Ishikawa (cell line): ENCODE results near the gene CFAP90.

Experiments
- CEBPB ChIP-seq: IDR thresholded peaks from 2 replicates; pipeline ENCODE4 v1.6.1; 2012
- CREB1 ChIP-seq: IDR thresholded peaks from 2 replicates; pipeline ENCODE4 v1.6.1; 2012; ENCODE audit warnings: low read depth
- EGR1 ChIP-seq: IDR thresholded peaks from 2 replicates; pipeline ENCODE4 v1.6.1; 2012
- EP300 ChIP-seq: IDR thresholded peaks from 2 replicates; pipeline ENCODE4 v1.6.1; 2012; ENCODE audit warnings: borderline replicate concordance
- FOXM1 ChIP-seq: IDR thresholded peaks from 2 replicates; pipeline ENCODE4 v1.6.1; 2012; ENCODE audit warnings: low read depth, borderline replicate concordance
- NFIC ChIP-seq: IDR thresholded peaks from 2 replicates; pipeline ENCODE4 v1.6.1; 2012
- RAD21 ChIP-seq: IDR thresholded peaks from 2 replicates; pipeline ENCODE4 v1.6.1; 2012; ENCODE audit warnings: low read depth
- TAF1 ChIP-seq: IDR thresholded peaks from 2 replicates; pipeline ENCODE4 v1.6.1; 2012; ENCODE audit warnings: low read depth, mild to moderate bottlenecking
- TCF12 ChIP-seq: IDR thresholded peaks from 2 replicates; pipeline ENCODE4 v1.6.1; 2012; ENCODE audit warnings: low read depth
- TEAD4 ChIP-seq: IDR thresholded peaks from 2 replicates; pipeline ENCODE4 v1.6.1; 2012
- YY1 ChIP-seq: IDR thresholded peaks from 2 replicates; pipeline ENCODE4 v1.6.1; 2012; ENCODE audit warnings: low read depth
- ZBTB7A ChIP-seq: IDR thresholded peaks from 2 replicates; pipeline ENCODE4 v1.6.1; 2012; ENCODE audit warnings: low read depth
- TF ChIP-seq, protein P1 (sequence below): IDR thresholded peaks from 2 replicates; pipeline ENCODE4 v1.6.1; 2012
- TF ChIP-seq, protein P2 (sequence below): IDR thresholded peaks from 2 replicates; pipeline ENCODE4 v1.6.1; 2012; ENCODE audit warnings: low read depth, mild to moderate bottlenecking
- TF ChIP-seq, protein P3 (sequence below): IDR thresholded peaks from 2 replicates; pipeline ENCODE4 v1.6.1; 2012

CFAP90 gene

DNA sequence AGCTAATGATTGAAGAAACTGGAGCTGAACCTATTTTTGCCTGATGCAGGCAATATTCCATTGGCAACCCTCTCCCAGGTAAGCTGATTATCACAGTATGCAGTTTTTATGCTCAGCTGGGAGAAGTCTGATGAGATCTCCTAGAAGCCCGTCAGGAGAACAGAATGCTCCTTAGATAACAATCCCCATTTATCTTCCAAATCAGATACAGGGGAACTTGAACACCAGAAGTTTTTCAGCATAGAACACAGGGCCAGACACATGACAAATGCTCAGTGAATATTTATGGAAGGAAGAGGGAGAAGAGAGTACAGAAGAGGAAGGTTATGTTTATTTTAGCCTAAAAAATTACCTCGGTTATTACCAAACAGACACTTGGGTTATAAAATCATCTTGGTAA lies 37.9 kb downstream of the CFAP90 start:
- TF ChIP-seq ZBTB7A = no peak
- TF ChIP-seq, protein P1, sequence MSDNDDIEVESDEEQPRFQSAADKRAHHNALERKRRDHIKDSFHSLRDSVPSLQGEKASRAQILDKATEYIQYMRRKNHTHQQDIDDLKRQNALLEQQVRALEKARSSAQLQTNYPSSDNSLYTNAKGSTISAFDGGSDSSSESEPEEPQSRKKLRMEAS = no peak
- TF ChIP-seq, protein P2, sequence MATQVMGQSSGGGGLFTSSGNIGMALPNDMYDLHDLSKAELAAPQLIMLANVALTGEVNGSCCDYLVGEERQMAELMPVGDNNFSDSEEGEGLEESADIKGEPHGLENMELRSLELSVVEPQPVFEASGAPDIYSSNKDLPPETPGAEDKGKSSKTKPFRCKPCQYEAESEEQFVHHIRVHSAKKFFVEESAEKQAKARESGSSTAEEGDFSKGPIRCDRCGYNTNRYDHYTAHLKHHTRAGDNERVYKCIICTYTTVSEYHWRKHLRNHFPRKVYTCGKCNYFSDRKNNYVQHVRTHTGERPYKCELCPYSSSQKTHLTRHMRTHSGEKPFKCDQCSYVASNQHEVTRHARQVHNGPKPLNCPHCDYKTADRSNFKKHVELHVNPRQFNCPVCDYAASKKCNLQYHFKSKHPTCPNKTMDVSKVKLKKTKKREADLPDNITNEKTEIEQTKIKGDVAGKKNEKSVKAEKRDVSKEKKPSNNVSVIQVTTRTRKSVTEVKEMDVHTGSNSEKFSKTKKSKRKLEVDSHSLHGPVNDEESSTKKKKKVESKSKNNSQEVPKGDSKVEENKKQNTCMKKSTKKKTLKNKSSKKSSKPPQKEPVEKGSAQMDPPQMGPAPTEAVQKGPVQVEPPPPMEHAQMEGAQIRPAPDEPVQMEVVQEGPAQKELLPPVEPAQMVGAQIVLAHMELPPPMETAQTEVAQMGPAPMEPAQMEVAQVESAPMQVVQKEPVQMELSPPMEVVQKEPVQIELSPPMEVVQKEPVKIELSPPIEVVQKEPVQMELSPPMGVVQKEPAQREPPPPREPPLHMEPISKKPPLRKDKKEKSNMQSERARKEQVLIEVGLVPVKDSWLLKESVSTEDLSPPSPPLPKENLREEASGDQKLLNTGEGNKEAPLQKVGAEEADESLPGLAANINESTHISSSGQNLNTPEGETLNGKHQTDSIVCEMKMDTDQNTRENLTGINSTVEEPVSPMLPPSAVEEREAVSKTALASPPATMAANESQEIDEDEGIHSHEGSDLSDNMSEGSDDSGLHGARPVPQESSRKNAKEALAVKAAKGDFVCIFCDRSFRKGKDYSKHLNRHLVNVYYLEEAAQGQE = no peak
- no peak for TF ChIP-seq EGR1
- TF ChIP-seq CEBPB = no peak
- TF ChIP-seq NFIC = no peak
- TF ChIP-seq TCF12 = no peak
- TF ChIP-seq YY1 = no peak
- TF ChIP-seq CREB1 = no peak
- TF ChIP-seq FOXM1 = no peak
- no peak for TF ChIP-seq EP300
- no peak for TF ChIP-seq RAD21
- TF ChIP-seq TAF1 = no peak

DNA sequence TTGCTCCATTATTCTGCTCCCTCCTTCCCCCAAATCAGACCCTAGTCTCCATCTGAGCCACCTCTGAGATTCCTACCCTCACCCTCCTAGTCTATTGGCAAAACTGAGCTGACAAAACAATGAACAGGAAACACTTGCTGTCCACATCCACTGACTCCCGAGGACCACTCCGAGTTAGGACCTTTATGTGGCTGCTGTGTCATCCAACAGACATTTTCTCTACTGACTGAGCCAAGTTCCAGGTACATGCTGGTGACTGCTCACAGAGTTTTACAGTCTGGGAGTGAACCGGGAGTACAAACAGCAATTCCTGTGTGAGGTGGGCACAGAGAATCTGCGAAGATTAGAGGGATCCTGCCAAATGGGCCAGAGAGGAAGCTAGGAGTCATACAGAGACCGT lies 39.2 kb downstream of the CFAP90 start:
- TF ChIP-seq EGR1 = no peak
- TF ChIP-seq EP300 = no peak
- TF ChIP-seq TAF1 = no peak
- no peak for TF ChIP-seq FOXM1

DNA sequence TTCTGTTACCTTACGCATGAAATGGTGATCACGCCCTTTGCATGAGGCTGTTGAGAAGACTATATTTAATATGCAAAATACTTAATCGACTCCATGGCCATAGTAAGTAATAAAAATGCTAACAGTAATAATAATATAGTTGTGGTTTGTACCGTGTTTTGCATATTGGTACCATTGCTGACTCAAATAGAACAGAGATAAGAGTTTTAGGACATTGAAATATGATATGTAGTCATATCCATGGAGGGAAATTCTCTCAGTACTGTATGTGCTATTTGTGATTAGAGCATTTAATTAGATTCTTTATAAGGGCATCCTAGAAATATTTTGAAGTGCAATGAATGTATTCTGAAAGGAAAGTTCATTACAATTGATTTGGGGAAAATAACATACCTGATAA lies 41.9 kb downstream of the CFAP90 start:
- no peak for TF ChIP-seq EP300
- TF ChIP-seq, protein P2 = no peak

DNA sequence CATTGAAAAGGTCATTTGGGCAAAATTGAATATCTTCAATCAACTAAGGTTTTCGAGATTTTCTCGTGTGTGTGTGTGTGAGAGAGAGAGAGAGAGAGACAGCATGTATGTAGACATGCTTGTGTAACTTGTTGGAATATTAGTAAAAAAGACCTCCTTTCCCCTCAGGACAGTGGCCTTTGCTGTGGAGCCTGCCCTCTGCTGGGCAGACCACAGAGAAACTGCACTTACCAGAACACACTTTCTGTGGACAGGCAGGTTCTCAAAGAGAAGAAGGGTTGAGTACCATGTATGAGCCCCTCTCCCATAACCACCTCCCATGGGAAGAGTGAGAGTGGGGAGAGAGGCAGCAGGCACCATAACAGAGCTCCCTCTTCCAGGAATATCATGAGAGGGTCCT lies 45.6 kb downstream of the CFAP90 start:
- TF ChIP-seq RAD21 (0 out of 2 replicates have a peak, but pooled peaks have one; percentile 5), CREB1 (no peak)

DNA sequence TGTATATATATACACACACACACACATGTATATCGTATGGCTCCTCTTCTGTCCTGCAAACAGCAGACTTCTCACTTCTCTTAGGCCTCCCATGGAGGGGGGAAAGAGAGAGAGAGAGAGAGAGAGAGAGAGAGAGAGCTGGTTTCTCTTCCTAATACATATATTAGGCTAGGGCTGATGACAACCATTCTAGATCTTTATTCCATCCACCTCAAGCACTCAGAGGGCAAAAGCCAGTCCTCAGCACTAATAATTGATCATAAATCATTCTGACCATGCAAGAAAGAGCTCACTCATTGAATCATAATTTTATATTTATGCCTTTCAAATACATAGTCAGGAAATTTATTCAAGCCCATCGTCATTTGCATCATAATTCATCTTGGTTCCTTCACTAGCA lies 47.0 kb downstream of the CFAP90 start:
- TF ChIP-seq NFIC (no peak), EGR1 (no peak), FOXM1 (no peak), TCF12 (no peak), YY1 (no peak), EP300 (no peak), ZBTB7A (no peak), CREB1 (no peak), CEBPB (no peak), TEAD4 (no peak), RAD21 (no peak), TAF1 (no peak)
- TF ChIP-seq, protein P1 = no peak
- TF ChIP-seq, protein P2 = no peak
- TF ChIP-seq, protein P3, sequence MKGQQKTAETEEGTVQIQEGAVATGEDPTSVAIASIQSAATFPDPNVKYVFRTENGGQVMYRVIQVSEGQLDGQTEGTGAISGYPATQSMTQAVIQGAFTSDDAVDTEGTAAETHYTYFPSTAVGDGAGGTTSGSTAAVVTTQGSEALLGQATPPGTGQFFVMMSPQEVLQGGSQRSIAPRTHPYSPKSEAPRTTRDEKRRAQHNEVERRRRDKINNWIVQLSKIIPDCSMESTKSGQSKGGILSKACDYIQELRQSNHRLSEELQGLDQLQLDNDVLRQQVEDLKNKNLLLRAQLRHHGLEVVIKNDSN = no peak

DNA sequence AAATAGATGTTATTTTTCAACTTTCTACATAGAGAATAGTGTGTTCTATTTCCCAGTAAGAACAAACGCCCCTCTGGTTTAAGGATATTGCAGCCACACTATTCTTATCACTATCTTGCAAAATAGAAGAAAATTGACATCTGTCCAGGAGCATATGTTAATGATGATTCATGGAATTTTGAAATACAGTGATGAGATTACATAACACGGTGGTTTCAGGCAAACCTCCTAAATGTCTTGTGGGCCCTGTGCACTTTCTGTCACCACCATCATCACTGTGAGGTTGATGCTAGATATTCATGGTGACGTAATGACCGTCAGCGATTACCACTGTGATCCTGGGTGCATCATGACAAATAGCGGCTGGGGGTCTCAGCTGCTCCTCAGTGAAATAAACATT lies 48.1 kb downstream of the CFAP90 start:
- TF ChIP-seq CREB1 = no peak
- TF ChIP-seq TEAD4 = no peak
- TF ChIP-seq ZBTB7A = no peak
- no peak for TF ChIP-seq TCF12
- TF ChIP-seq CEBPB = no peak
- TF ChIP-seq EP300 = no peak
- TF ChIP-seq, protein P2 = no peak
- TF ChIP-seq, protein P3 = no peak
- TF ChIP-seq, protein P1 = no peak
- TF ChIP-seq TAF1 = no peak
- no peak for TF ChIP-seq RAD21
- TF ChIP-seq YY1 = no peak
- no peak for TF ChIP-seq NFIC
- TF ChIP-seq FOXM1 = no peak
- TF ChIP-seq EGR1 = no peak
